ENCODE data around the gene EIF3CL. TPM values are rescaled to one million over a fixed set of nuclear protein-coding genes. Genes with fewer than 3 reads are reported as not detected.
"Not testable (repeated sequence)": the region's sequence is repeated elsewhere in the genome, so short reads cannot be mapped to it uniquely, and the experiment has no call there.

The EIF3CL gene
- total RNA-seq, result 100 to 1,000 TPM in 1 of 2 donors, 10 to 100 TPM in 1; 33.5 to 108 TPM

DNA sequence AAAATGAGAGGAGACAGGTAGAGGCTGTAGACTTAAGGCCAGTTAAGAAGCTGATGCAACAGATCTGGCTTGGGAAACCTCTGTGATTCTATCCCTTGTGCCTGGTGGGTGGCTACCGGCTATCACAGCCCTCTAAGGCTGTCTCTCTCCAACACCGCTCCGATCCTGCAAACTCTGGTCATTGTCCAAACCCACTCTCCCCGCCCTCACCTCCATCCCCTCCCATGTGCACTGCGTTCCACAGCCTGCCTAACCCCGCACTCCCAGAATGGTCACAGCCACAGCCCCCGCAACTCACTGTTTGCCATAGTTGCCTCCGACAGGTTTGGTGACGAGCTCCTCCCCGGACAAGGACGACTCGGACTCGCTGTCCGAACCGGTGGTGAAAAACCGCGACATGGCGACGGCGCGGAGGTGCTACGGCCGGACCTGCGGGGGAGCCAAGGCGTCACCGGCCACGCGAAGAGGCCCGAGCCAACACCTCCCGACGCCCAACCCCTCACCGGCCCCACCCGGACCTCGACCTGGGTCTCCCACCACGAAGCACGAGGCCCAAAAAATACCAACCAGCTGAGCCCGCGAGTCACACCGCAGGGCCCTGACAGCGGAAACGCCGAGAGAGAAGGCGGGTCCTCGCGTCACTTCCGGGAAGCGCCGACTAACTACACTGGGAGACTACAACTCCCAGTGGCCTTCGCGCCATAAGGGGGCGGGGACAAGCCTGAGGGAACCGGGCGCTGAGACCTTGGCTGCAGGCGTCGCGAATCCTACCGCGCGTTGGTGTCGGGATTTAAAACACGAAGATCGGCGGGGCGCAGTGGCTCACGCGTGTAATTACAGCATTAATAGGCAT, at the start of gene EIF3CL:
TSS of gene EIF3CL (minus strand) at position 622 of the 853 bp plus-strand sequence. CDS start at position 399, 223 bp downstream.
- not testable (repeated sequence) for H3K27ac Mint-ChIP-seq

GRCh38 chr16:28447081-28447480, 43.4 kb upstream of the EIF3CL start:
- not testable (repeated sequence) for H3K4me1 Mint-ChIP-seq; H3K9me3 Mint-ChIP-seq; H3K27me3 Mint-ChIP-seq; H3K36me3 Mint-ChIP-seq (ENCODE audit: low read depth); ATAC-seq (replicated peaks); H3K4me3 Mint-ChIP-seq; H3K27ac Mint-ChIP-seq

More for the DNA sequence above, at the start of gene EIF3CL:
- H3K9me3 Mint-ChIP-seq; H3K27me3 Mint-ChIP-seq; H3K4me1 Mint-ChIP-seq; H3K36me3 Mint-ChIP-seq (ENCODE audit: low read depth): not testable (repeated sequence)
- peak; percentile 100 for ATAC-seq (replicated peaks)
- H3K4me3 Mint-ChIP-seq, result peak within 1 kb of the TSS; percentile 53

- not testable (repeated sequence) for H3K9me3 Mint-ChIP-seq; ATAC-seq (replicated peaks); H3K4me1 Mint-ChIP-seq; H3K4me3 Mint-ChIP-seq; H3K27me3 Mint-ChIP-seq; H3K27ac Mint-ChIP-seq; H3K36me3 Mint-ChIP-seq (ENCODE audit: low read depth)
Measured at GRCh38 chr16:28446388-28446787, 42.7 kb upstream of the EIF3CL start.

DNA sequence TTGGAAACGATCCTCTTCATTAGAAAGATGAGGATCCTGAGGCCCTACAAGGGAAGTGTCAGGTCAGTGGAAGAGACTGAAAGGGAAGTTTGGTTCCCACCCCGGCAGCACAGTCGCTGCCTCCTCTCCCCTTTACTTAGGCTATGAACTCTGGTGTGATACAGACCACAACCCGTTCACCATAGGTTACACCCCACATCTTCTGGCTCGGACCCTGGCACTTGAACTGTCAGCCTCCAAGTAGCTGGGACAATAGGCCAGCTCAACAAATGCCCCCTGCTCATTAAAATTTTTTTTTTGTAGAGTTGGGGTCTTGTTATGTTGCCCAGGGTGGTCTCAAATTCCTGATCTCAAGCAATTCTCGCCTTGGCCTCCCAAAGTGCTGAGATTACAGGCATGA, 40.3 kb upstream of the EIF3CL start:
- not testable (repeated sequence) for H3K27me3 Mint-ChIP-seq; H3K4me3 Mint-ChIP-seq; ATAC-seq (replicated peaks); H3K27ac Mint-ChIP-seq; H3K4me1 Mint-ChIP-seq; H3K9me3 Mint-ChIP-seq; H3K36me3 Mint-ChIP-seq (ENCODE audit: low read depth)

DNA sequence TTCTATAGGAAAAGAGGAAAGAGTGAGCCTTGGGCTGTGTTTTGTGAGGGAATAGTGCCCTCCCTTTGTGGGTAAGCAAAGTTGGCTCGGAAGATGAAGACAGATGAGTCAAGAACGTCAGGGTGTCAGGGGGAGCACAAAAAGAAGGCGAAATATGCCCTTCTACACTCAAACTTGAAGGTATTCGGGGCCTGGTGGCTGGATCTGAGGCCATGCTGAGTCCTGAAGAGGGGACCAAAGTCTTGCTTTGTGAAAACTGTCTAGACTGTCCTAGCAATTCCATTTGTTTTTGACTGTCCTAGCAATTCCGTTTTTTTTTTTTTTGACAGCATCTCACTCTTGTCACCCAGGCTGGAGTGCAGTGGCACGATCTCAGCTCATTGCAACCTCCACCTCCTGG, 35.3 kb upstream of the EIF3CL start:
- not testable (repeated sequence) for H3K36me3 Mint-ChIP-seq (ENCODE audit: low read depth); H3K27ac Mint-ChIP-seq; ATAC-seq (replicated peaks); H3K27me3 Mint-ChIP-seq; H3K4me1 Mint-ChIP-seq; H3K4me3 Mint-ChIP-seq; H3K9me3 Mint-ChIP-seq

GRCh38 chr16:28435340-28435739, 31.7 kb upstream of the EIF3CL start:
- not testable (repeated sequence) for H3K4me3 Mint-ChIP-seq; H3K4me1 Mint-ChIP-seq; H3K27me3 Mint-ChIP-seq; ATAC-seq (replicated peaks); H3K36me3 Mint-ChIP-seq (ENCODE audit: low read depth); H3K27ac Mint-ChIP-seq; H3K9me3 Mint-ChIP-seq

- H3K36me3 Mint-ChIP-seq (ENCODE audit: low read depth); H3K4me3 Mint-ChIP-seq; H3K4me1 Mint-ChIP-seq; H3K9me3 Mint-ChIP-seq; H3K27me3 Mint-ChIP-seq; H3K27ac Mint-ChIP-seq: not testable (repeated sequence)
- ATAC-seq (replicated peaks), result peak; percentile 91
Measured at GRCh38 chr16:28426060-28426680, 22.5 kb upstream of the EIF3CL start.

DNA sequence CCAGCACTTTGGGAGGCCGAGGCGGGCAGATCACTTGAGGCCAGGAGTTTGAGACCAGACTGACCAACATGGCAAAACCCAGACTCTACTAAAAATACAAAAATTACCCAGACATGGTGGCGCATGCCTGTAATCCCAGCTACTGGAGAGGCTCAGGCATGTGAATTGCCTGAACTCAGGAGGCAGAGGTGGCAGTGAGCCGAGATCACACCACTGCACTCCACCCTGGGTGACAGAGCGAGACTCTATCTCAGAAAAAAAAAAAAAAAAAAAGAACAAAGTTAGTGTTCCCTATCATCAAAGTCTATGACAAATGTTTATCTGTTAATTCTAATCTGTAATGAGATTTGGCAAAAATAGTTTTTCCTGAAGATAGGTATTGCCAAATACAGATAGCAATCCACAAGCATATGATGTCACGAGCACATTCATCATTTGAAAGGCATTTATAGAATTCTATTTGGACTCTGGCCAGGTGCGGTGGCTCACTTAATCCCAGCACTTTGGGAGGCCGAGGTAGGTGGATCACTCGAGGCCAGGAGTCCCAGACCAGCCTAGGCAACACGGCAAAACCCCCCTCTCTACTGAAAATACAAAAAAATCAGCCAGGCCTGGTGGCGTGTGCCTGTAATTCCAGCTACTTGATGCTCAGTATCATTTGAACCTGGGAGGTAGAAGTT, 17.6 kb upstream of the EIF3CL start:
- not testable (repeated sequence) for H3K36me3 Mint-ChIP-seq (ENCODE audit: low read depth); H3K4me3 Mint-ChIP-seq; ATAC-seq (replicated peaks); H3K27me3 Mint-ChIP-seq; H3K27ac Mint-ChIP-seq; H3K4me1 Mint-ChIP-seq; H3K9me3 Mint-ChIP-seq

GRCh38 chr16:28417033-28417432, 13.4 kb upstream of the EIF3CL start:
- H3K27ac Mint-ChIP-seq; H3K9me3 Mint-ChIP-seq; H3K4me3 Mint-ChIP-seq; H3K36me3 Mint-ChIP-seq (ENCODE audit: low read depth); H3K4me1 Mint-ChIP-seq; H3K27me3 Mint-ChIP-seq; ATAC-seq (replicated peaks): not testable (repeated sequence)

GRCh38 chr16:28414530-28414929, 10.9 kb upstream of the EIF3CL start:
- not testable (repeated sequence) for H3K4me1 Mint-ChIP-seq; H3K27ac Mint-ChIP-seq; H3K27me3 Mint-ChIP-seq; H3K9me3 Mint-ChIP-seq; H3K36me3 Mint-ChIP-seq (ENCODE audit: low read depth); H3K4me3 Mint-ChIP-seq; ATAC-seq (replicated peaks)

- H3K27me3 Mint-ChIP-seq; ATAC-seq (replicated peaks); H3K4me3 Mint-ChIP-seq; H3K27ac Mint-ChIP-seq; H3K36me3 Mint-ChIP-seq (ENCODE audit: low read depth); H3K9me3 Mint-ChIP-seq; H3K4me1 Mint-ChIP-seq: not testable (repeated sequence)
Measured at GRCh38 chr16:28413585-28413984, 9.9 kb upstream of the EIF3CL start.

GRCh38 chr16:28392054-28392453, 11.6 kb downstream of the EIF3CL start:
- not testable (repeated sequence) for H3K4me1 Mint-ChIP-seq; H3K27ac Mint-ChIP-seq; H3K9me3 Mint-ChIP-seq; H3K4me3 Mint-ChIP-seq; ATAC-seq (replicated peaks); H3K36me3 Mint-ChIP-seq (ENCODE audit: low read depth); H3K27me3 Mint-ChIP-seq

DNA sequence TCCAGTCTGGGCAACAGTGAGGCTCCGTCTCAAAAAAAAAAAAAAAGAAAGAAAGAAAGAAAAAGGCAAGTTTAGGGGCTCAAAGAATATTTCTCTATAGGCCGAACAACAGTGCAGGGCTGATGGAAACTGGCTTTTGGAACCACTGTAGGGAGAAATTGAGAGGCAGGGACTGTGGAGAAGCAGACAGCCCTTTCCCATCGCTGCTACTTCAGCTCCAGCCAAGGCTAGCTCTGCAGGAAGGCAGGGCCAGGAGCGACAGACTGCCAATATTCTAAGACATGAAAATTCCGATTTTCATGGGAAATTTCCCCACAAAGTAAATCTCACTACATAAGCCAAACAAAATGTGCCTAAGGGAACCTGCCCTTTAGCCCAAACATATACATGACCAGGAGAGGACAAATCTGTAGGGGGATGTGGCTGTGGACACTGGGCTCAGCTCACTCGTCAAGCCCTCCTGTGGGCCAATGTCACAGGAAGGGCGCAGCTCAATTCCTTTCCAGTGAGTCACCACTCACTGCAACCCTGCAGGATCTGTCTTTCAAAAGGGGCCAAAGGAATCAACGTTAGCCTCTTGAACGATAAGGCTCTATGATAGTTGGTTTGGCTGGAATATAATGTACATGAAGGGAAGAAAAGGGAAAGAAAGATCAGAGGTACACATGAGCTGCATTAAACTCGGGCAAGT, 21.3 kb downstream of the EIF3CL start:
- H3K36me3 Mint-ChIP-seq (ENCODE audit: low read depth); H3K27me3 Mint-ChIP-seq; H3K4me3 Mint-ChIP-seq; H3K4me1 Mint-ChIP-seq; H3K9me3 Mint-ChIP-seq; ATAC-seq (replicated peaks); H3K27ac Mint-ChIP-seq: not testable (repeated sequence)

GRCh38 chr16:28377822-28378221, 25.8 kb downstream of the EIF3CL start:
- not testable (repeated sequence) for H3K4me3 Mint-ChIP-seq; H3K27ac Mint-ChIP-seq; H3K27me3 Mint-ChIP-seq; H3K9me3 Mint-ChIP-seq; H3K36me3 Mint-ChIP-seq (ENCODE audit: low read depth); ATAC-seq (replicated peaks); H3K4me1 Mint-ChIP-seq

Measured in activated T-helper 17 cell treated with anti-CD3 and anti-CD28 coated beads, Interleukin-2, amount 50 U/mL, for 72 hours (primary cell).